Lower lobe of right lung (tissue), 2 donors: ENCODE results near the gene SLC7A11. TPM values are rescaled to one million over a fixed set of nuclear protein-coding genes. Genes with fewer than 3 reads are reported as not detected.

Experiments
- ATAC-seq, 2 donors: fragments of 200-7000 bp; cut with Tn5 transposase; one replicate each; pipeline ENCODE4 v1.9.1; 2020 to 2022; ENCODE audit warnings: mild to moderate bottlenecking in 2 of 2, moderate library complexity in 2 of 2
- DNase-seq: peaks from one replicate; pipeline ENCODE4 v3.0.0-alpha.2; 2020
- H3K27ac ChIP-seq: fragments of 200-600 bp; one replicate; pipeline ENCODE4 v1.8.0; 2022
- H3K27me3 ChIP-seq: fragments of 200-600 bp; one replicate; pipeline ENCODE4 v1.8.0; 2022; ENCODE audit warnings: low read depth
- H3K36me3 ChIP-seq: fragments of 200-600 bp; one replicate; pipeline ENCODE4 v1.8.0; 2022; ENCODE audit warnings: mild to moderate bottlenecking
- H3K4me1 ChIP-seq: fragments of 200-600 bp; one replicate; pipeline ENCODE4 v1.8.0; 2022
- H3K4me3 ChIP-seq: fragments of 200-600 bp; one replicate; pipeline ENCODE4 v1.8.0; 2022; ENCODE audit warnings: mild to moderate bottlenecking
- H3K9me3 ChIP-seq: fragments of 200-600 bp; one replicate; pipeline ENCODE4 v1.8.0; 2022
- intact Hi-C: fragments of 100-400 bp; cut with DNase I; formaldehyde crosslinking; loops from one replicate; pipeline ENCODE4 v1.11.0; 2022
- long read RNA-seq: library from polyadenylated mRNA; unstranded; transcript quantifications from one replicate; pipeline ENCODE4 v2.0.0, GENCODE V29; 2021
- total RNA-seq: library from RNA; stranded (reverse); fragmentation: NEBNext Ultra II Directional; extraction: Animal tissue kit (Norgen Biotek cat#: 25700); gene quantifications from one replicate; pipeline ENCODE4 v1.2.1, GENCODE V29; 2021
- TF ChIP-seq, protein P1 (sequence below): fragments of 200-600 bp; IDR thresholded peaks from one replicate; pipeline ENCODE4 v1.8.0; 2022; ENCODE audit warnings: antibody characterized with exemption, mild to moderate bottlenecking
- donor health status: DM: no; HTN: yes; CAD: no; lungs with severe emphysema.

The SLC7A11 gene
- 3.2 TPM for total RNA-seq
- long read RNA-seq, partial matches to known transcripts = 0 of 1 reads
- long read RNA-seq, other reads (novel, unspliced or antisense) = 1 of 1 reads

- Histone ChIP-seq H3K27ac (peak within 1 kb of the TSS; percentile 77), H3K4me3 (peak within 1 kb of the TSS; percentile 26), H3K9me3 (no peaks in the 10 kb centered on the region), H3K27me3 (no peaks in the 10 kb centered on the region), H3K36me3 (no peaks in the 10 kb centered on the region), H3K4me1 (peaks cover 14% of the 10 kb centered on the region)
- TF ChIP-seq, protein P1, sequence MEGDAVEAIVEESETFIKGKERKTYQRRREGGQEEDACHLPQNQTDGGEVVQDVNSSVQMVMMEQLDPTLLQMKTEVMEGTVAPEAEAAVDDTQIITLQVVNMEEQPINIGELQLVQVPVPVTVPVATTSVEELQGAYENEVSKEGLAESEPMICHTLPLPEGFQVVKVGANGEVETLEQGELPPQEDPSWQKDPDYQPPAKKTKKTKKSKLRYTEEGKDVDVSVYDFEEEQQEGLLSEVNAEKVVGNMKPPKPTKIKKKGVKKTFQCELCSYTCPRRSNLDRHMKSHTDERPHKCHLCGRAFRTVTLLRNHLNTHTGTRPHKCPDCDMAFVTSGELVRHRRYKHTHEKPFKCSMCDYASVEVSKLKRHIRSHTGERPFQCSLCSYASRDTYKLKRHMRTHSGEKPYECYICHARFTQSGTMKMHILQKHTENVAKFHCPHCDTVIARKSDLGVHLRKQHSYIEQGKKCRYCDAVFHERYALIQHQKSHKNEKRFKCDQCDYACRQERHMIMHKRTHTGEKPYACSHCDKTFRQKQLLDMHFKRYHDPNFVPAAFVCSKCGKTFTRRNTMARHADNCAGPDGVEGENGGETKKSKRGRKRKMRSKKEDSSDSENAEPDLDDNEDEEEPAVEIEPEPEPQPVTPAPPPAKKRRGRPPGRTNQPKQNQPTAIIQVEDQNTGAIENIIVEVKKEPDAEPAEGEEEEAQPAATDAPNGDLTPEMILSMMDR = no peak
- intact Hi-C loops = no loop called here
- ATAC-seq (peak; percentile 97 to 98), DNase-seq (peak; percentile 70)
Measured at GRCh38 chr4:138242076-138242833, at the start of gene SLC7A11. Gene SLC7A11, minus strand, starts transcription at chr4:138242349. Its CDS starts 280 bp downstream, at chr4:138242069.

DNA sequence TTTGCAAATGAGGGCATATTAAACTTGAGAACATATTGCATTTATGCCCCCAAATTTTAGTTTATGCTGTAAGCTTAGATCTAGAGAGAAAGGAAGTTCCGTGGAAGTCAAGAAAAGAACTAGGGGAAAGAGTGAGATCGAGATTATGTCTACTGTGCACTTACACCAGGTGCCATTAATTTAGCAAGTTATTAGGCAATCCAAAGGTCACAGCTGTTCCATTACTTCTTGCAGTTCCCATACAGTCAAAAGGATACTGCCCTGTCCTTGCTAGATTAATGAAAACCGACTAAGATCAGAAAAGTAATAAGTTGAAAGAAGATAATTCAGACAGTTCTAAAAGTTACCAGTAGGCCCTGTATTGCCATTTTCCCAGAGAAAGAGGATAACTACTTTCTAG is 49.3 kb upstream of the SLC7A11 start:
- H3K27me3 ChIP-seq = no peaks in the 10 kb centered on the region
- TF ChIP-seq, protein P1 = no peak
- no peaks in the 10 kb centered on the region for H3K9me3 ChIP-seq
- no peaks in the 10 kb centered on the region for H3K4me1 ChIP-seq
- no peaks in the 10 kb centered on the region for H3K36me3 ChIP-seq
- ATAC-seq (no peak), DNase-seq (no peak)
- H3K27ac ChIP-seq = no peak overlapping the region
- no peak overlapping the region for H3K4me3 ChIP-seq
- intact Hi-C loops = no loop called here

- Histone ChIP-seq H3K27me3 (no peaks in the 10 kb centered on the region), H3K4me1 (no peaks in the 10 kb centered on the region), H3K27ac (no peak overlapping the region), H3K36me3 (no peaks in the 10 kb centered on the region), H3K4me3 (no peak overlapping the region), H3K9me3 (no peaks in the 10 kb centered on the region)
- DNase-seq = no peak
- ATAC-seq = peak; percentile 63 to 91
- intact Hi-C loops = no loop called here
- TF ChIP-seq, protein P1 = no peak
Measured at GRCh38 chr4:138290805-138291204, 48.7 kb upstream of the SLC7A11 start.

GRCh38 chr4:138279286-138279685 is 37.1 kb upstream of the SLC7A11 start:
- intact Hi-C loops = no loop called here
- no peaks in the 10 kb centered on the region for H3K9me3 ChIP-seq
- no peaks in the 10 kb centered on the region for H3K4me1 ChIP-seq
- H3K27me3 ChIP-seq = no peaks in the 10 kb centered on the region
- TF ChIP-seq, protein P1 = no peak
- no peak overlapping the region for H3K27ac ChIP-seq
- H3K36me3 ChIP-seq = no peaks in the 10 kb centered on the region
- H3K4me3 ChIP-seq = no peak overlapping the region
- ATAC-seq (no peak), DNase-seq (no peak)

GRCh38 chr4:138277133-138277532 is 35.0 kb upstream of the SLC7A11 start:
- no peaks in the 10 kb centered on the region for H3K4me1 ChIP-seq
- intact Hi-C loops = no loop called here

More at GRCh38 chr4:138277133-138277532, 35.0 kb upstream of the SLC7A11 start:
- Histone ChIP-seq H3K27ac (no peak overlapping the region), H3K27me3 (no peaks in the 10 kb centered on the region), H3K9me3 (no peaks in the 10 kb centered on the region), H3K4me3 (no peak overlapping the region), H3K36me3 (no peaks in the 10 kb centered on the region)
- DNase-seq (no peak), ATAC-seq (no peak)
- TF ChIP-seq, protein P1 = no peak
